Fibroblast of skin of right quadriceps (primary cell): ENCODE data around the gene ACOX3.

ENCODE experiments used
- DNase-seq: peaks from one replicate; pipeline ENCODE4 v3.0.0-alpha.2; 2013

ACOX3 gene

GRCh38 chr4:8465615-8466611, 25.4 kb upstream of the ACOX3 start:
- DNase-seq = no peak

DNA sequence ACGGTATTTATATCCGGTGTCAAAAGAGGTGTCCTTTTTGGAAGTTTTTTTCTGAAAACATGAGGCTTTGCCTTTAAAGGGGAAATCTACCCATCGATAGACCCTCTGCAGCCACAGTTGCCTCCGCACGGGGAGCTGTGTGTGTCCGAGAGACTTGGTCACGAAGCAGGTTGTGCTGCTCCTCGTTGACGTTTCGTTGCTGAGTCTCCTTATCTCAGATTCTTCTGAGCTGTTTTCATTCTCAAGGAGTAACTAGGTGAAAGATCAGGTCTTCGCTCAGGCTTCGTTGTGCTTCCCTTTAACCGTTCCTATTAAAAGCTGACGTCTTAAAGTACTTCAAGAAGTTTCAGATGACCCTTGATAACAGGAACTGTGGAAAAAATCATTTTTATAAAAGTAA, 23.9 kb upstream of the ACOX3 start:
- no peak for DNase-seq

GRCh38 chr4:8463811-8464210, 23.3 kb upstream of the ACOX3 start:
- DNase-seq = no peak

GRCh38 chr4:8461616-8462015, 21.1 kb upstream of the ACOX3 start:
- DNase-seq = no peak

DNA sequence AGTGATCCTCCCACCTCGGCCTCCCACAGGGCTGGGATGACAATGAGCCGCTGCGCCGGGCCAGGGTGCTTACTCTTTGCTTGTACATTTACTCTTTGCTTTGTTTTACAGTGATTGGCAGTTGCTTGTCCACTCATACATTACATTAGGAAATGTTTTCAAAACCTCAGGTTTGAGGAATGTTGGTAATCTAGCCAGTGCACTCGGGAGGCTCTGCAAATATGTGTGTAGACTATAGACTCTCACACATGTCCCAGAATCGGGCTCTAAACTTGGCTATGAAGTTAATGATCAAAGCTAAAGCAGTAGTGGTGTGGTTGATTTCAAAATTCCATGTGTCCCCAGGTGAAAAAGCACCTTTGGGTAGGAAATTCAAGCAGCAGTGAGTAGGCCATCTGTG, 20.6 kb upstream of the ACOX3 start:
- DNase-seq = no peak

DNA sequence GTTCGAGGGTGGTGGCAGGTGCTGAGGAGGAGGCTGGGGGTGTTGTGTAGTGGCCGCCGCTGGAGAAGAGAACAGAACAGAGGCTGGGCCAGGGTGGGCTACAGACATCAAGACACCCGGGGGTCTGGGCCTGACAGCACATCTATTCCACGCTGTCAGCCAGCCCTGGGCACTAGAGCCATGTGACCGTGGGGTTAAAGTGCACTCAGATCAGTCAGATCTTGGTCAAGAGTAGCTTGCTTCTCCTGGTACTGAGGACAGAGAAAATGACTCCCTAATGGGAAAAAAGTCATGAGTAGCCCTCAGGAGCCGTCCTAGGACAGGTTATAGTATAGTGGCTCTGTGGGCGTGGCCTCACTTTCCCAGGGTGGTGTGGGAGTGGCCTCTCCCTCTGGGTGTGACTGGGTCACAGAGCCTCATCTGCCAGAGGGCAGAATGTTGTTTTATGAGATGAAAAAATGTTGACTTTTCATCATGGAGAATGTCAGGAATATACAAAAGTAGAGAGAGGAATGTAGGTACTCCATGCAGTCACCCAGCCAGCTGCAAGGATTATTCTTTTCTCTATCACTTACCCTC, 19.4 kb upstream of the ACOX3 start:
- DNase-seq = no peak

DNA sequence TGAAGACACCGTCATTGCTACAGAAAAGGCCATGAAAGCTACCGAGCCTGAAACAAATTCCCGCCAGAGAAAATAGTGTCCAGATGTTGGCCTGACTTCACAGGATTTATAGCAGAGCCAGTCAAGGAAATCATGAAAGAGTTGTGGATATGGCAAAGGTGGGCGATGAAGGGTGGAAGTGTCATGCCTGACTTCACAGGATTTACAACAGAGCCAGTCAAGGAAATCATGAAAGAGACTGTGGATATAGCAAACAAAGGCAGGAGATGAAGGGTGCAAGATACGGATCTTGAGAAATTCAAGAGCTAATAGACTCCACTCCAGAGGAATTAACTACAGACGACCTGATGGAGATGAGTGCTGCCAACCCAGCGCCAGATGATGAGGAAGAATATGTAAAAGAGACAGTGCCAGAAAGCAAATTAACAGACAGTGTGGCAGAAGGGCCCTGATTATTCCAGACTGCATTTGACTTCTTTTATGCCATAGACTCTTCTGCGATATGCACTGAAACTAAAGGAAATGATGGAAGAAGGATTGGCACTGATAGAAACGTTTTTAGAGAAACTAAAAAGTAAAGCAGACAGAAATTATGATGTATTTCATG, 17.2 kb upstream of the ACOX3 start:
- no peak for DNase-seq

DNA sequence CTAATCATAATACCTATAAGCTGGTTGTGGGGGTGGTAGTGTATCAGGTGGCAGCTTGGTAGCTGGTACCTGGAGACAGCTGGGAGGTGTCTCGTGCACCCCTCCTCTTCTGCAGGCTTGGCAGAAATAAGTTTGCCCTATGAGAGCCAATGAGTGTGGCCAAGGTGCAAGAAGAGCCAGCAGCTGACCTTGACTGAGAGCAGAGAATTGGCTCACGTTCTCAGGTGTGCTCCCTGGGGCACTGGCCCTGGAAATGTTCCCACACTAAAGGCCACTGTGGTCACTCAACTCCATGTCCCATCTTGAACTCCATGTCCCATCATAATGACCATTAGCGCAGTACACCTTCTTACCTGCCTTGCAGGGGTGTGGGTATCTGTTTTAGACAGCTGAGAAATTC, 13.4 kb upstream of the ACOX3 start:
- no peak for DNase-seq

GRCh38 chr4:8451440-8452182, 11.1 kb upstream of the ACOX3 start:
- no peak for DNase-seq

GRCh38 chr4:8446122-8446521, 5.6 kb upstream of the ACOX3 start:
- no peak for DNase-seq

- no peak for DNase-seq
These were observed 3.3 kb upstream of the ACOX3 start for GRCh38 chr4:8443801-8444200.

GRCh38 chr4:8442596-8443358, 2.3 kb upstream of the ACOX3 start:
- DNase-seq = no peak

GRCh38 chr4:8441499-8442091, 1.1 kb upstream of the ACOX3 start:
- no peak for DNase-seq

- DNase-seq = no peak
These were observed 520 bp downstream of the ACOX3 start for GRCh38 chr4:8439914-8440491.

GRCh38 chr4:8439168-8439567, 1.4 kb downstream of the ACOX3 start:
- DNase-seq = no peak

- no peak for DNase-seq
These were observed 1.8 kb downstream of the ACOX3 start for GRCh38 chr4:8438743-8439142.

GRCh38 chr4:8437281-8437680, 3.2 kb downstream of the ACOX3 start:
- no peak for DNase-seq

- no peak for DNase-seq
These were observed 4.8 kb downstream of the ACOX3 start for GRCh38 chr4:8435656-8436121.

GRCh38 chr4:8434251-8435073, 6.1 kb downstream of the ACOX3 start:
- no peak for DNase-seq

DNA sequence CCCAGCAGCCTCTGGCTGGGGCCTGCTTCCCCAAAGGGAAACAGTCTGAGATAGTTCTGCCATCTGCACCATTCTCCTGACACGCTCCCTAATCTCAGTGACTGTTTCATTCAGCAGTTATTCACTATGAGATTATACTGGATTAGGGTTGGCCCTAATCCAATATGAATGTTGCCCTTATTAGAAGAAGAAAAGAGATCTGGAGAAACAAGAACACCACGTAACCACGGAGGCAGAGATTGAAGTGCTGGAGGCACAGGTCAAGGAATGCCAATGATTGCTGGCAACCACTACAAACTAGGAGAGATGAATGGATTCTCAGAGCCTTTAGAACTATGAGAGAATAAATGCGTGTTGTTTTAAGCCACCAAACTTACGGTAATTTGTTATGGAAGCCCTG, 7.4 kb downstream of the ACOX3 start:
- DNase-seq = no peak

- DNase-seq = no peak
These were observed 9.0 kb downstream of the ACOX3 start for GRCh38 chr4:8431553-8431952.
